GM15510 (cell line): ENCODE results near the gene FGD4.

Experiments
- POLR2A ChIP-seq: IDR thresholded peaks from 3 replicates; pipeline ENCODE4 v1.6.1; 2011; ENCODE audit warnings: borderline replicate concordance; ENCODE audit not compliant: insufficient read length; ENCODE audit errors: extremely low read depth

The FGD4 gene

GRCh38 chr12:32440120-32440865 is 40.9 kb downstream of the FGD4 start:
- no peak for TF ChIP-seq POLR2A

DNA sequence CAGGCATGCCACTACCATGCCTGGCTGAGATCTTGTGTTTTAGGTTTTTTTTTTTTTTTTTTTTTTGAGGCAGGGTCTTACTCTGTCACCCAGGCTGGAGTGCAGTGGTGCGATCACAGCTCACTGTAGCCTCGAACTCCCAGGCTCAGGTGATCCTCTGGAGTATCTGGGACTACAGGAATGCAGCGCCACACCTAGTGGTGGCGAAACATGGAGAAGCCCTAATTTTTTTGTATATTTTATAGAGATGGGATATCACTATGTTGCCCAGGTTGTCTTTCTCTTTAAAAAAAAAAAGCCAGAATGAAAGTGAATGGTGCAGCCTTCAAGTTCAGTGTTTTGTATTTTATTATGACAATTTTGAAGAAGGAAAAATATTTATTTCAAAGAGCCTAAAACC is 44.1 kb downstream of the FGD4 start:
- no peak for TF ChIP-seq POLR2A

GRCh38 chr12:32444895-32445294 is 45.5 kb downstream of the FGD4 start:
- no peak for TF ChIP-seq POLR2A

DNA sequence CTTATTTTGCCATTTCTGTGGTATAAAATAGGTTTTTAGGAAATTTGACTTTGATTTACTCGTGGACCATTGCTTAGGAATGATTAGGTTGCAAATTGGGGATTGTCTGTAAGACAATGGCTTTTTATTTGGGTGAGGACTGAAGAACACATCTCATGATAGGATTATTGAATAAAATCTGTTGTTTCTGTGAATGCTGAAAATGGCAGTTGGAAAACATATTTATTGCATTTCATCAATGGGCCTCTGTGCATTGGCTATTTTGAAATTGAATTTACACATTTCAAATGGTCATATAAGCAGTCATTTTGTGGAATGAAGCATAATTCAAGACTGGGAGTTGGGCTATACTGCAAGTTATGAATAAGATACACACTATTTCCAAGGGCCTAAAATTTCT is 46.0 kb downstream of the FGD4 start:
- TF ChIP-seq POLR2A: no peak

GRCh38 chr12:32446316-32447119 is 47.2 kb downstream of the FGD4 start:
- TF ChIP-seq POLR2A: no peak

DNA sequence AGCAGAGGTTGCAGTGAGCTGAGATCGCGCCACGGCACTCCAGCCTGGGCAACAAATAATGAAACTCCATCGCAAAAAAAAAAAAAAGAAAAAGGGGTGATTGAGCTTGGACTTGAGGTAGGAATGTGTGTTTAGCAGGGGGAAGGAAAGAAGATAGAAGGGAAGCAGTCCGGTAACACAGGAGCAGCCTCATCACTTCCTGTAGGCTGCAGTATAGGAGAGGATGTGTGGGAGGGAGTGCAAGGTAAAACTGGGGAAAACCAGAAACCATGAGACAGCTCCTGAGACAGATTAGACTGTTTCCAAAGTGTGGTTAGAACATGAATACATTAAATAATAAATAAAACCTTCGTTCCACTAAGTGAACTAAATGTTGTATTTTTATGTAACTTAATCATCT is 49.2 kb downstream of the FGD4 start:
- no peak for TF ChIP-seq POLR2A

DNA sequence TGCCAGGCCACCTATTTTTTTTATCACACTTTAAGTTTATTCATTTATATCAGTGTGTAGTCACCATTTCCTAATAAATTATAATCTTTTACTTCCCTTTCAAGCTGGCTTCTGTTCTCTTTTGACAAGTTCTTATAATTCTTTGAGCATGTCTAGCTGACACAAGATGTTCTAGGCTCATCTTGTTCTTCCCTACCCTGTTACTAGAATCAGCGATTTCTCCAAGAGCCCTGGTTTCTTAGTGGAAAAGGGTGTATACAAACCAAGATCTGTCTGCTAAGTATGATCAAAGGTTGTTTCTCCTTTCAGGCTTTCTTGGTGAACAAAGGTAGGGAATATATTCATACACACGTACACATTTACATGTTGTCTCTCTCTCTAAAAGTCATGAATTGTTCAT is 51.0 kb downstream of the FGD4 start:
- no peak for TF ChIP-seq POLR2A

- TF ChIP-seq POLR2A: no peak
Observed at GRCh38 chr12:32450768-32451167, 51.4 kb downstream of the FGD4 start.

GRCh38 chr12:32451816-32452215 is 52.5 kb downstream of the FGD4 start:
- no peak for TF ChIP-seq POLR2A

GRCh38 chr12:32454075-32454474 is 54.7 kb downstream of the FGD4 start:
- TF ChIP-seq POLR2A: no peak

DNA sequence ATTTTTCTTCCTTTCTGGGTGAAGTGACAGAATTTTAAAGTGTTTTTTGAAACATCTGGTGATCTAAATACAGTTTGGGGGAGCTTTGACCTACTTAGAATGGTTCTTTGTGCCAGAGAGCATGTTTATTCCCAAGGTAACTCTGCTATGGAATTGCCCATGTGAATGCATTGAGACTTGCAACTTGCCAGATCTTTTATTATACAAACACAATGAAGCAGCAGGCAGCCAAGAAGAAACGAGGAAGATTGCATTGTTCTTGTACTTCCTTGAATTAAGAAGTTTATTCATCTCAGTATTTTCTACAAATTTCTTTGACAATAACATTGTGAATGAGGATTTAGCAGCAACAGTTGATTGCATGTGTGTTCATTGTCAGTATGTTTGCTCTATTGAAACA is 55.5 kb downstream of the FGD4 start:
- TF ChIP-seq POLR2A: no peak

DNA sequence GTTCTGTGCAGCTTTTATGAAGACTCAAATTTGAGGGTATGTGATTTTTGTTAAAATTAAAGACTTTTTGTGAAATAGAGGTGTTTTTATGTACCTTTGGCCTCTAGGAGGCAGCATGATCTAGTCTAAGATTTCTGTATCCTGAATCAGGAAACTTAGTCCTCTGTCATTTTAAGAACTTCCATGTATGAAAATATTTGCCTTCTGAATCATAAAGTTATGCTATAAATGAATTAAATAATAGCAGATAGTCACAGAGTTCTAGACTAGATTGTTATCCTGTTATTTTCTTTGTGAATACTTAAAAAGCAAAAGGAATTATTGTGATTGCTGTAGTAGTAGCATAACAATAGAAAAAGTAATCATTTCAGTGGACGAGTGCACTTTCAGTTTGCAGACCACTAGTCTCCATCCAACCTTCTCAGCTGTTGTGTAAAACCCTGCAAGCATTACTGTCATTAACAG is 56.3 kb downstream of the FGD4 start:
- TF ChIP-seq POLR2A: no peak

DNA sequence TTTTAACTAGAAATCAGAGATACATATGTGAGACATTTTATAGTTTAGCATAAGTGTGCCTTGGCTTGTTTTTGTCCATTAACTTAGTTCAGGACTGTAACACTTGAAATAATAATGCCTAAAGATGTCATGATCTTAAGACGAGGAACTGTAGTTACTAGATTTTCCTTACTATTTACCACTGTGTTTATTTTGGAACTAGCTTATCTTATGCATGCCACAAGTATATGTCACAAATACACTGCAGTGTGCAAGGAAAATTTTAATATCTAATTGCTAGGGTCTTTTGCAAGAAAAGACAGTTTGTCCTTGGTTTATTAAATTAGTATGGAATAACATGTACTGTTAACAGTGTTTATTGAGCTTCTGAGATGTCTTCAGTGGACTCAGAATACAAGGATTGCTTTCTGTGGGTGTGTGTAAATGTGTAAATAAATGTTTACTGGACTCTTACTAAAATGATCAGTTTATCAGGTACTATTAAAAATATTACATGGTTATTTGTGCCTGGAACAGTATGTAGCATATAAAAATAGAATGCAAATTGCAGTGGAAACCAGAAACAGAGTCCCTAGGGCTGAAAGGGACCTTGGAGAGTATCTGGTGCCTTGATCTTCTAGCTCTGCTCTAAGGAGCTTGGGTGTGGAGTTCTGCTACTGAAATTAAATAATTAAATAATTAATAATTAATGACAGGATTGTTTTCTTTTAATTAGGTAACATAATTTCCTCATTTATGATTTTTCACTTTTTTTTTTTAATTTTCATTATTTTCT is 58.1 kb downstream of the FGD4 start:
- no peak for TF ChIP-seq POLR2A

DNA sequence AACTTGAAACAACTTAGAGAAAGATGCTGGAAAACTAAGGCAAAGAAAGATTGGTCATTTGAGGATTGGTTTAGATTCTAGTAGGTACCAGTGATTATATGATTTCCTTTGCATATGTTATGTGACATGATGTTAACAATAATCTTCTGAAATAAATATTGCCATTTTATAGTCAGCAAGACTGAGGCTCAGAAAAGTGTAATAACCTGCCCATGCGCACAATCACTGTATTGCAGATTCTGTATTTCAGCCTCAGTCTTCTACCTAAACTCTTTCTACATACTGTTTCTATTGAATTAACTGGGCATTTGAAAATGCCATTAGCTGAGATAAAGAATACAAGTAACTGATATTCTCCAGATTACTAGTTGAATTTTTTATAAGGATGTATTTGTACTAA is 61.3 kb downstream of the FGD4 start:
- TF ChIP-seq POLR2A: no peak

- no peak for TF ChIP-seq POLR2A
Observed at GRCh38 chr12:32462908-32463307, 63.5 kb downstream of the FGD4 start.
